ENCODE measurements around the gene WNT8A. TPM values are rescaled to one million over a fixed set of nuclear protein-coding genes. Genes with fewer than 3 reads are reported as not detected.

The WNT8A gene
- total RNA-seq, 1 donor from 2014 or later: not detected

DNA sequence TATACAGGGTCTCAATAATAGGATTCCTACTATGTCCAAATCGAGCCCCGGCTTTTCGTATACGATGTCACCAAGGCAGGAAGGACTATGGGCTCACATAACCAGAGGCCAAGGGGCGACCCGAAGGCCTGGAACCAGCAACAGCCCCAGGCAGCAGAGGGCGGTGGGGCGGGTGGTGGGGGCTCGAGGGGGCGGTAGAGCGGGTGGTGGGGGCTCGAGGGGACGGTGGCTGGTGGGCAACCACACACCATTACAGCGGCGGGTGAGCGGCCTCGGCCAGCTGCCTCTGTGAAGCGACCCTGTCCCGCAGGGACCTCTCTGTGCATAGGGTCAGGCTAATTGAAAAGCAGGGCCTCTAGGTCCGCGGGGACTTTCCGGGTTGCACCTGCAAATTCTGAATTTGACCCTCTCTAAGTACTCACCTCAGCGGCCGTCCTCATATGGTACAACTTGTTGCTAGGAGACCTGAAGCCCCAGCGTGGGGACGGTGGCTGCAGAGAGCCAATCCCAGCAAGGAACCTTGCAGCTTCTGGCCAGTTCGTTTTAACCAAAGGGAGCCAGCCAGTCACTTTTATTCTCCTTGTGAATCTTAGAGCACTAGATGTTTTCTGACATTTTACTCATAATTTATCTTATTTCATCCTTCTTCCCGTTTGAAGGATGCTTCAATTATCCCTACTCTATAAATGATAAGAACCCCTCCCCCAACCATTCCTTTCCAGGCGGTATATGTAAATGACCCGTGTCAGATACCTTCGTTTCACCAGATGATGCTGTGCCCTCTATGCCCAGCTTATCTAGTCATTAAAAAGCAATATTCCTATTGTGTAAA lies 55.3 kb downstream of the WNT8A start, which contains the start of gene NME5:
Gene NME5, minus strand, starts transcription at position 480 of the 832 bp plus-strand sequence. CDS start 648 bp downstream, outside the sequence.
- DNase-seq (ENCODE audit: low read depth, low spot score): peak; percentile 62
- H3K4me1 Mint-ChIP-seq: peaks cover 12% of the 10 kb centered on the region
- TF ChIP-seq, protein P1, sequence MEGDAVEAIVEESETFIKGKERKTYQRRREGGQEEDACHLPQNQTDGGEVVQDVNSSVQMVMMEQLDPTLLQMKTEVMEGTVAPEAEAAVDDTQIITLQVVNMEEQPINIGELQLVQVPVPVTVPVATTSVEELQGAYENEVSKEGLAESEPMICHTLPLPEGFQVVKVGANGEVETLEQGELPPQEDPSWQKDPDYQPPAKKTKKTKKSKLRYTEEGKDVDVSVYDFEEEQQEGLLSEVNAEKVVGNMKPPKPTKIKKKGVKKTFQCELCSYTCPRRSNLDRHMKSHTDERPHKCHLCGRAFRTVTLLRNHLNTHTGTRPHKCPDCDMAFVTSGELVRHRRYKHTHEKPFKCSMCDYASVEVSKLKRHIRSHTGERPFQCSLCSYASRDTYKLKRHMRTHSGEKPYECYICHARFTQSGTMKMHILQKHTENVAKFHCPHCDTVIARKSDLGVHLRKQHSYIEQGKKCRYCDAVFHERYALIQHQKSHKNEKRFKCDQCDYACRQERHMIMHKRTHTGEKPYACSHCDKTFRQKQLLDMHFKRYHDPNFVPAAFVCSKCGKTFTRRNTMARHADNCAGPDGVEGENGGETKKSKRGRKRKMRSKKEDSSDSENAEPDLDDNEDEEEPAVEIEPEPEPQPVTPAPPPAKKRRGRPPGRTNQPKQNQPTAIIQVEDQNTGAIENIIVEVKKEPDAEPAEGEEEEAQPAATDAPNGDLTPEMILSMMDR (conservative IDR thresholded peaks at IDR 0.05): no peak
- no peaks in the 10 kb centered on the region for H3K36me3 Mint-ChIP-seq (ENCODE audit: low read depth)
- peak within 1 kb of the TSS; percentile 94 for H3K4me3 Mint-ChIP-seq
- H3K27ac Mint-ChIP-seq (ENCODE audit: unreplicated experiment): peak within 1 kb of the TSS; percentile 50
- H3K27me3 Mint-ChIP-seq (ENCODE audit: low read depth): no peaks in the 10 kb centered on the region
- no peaks in the 10 kb centered on the region for H3K9me3 Mint-ChIP-seq

DNA sequence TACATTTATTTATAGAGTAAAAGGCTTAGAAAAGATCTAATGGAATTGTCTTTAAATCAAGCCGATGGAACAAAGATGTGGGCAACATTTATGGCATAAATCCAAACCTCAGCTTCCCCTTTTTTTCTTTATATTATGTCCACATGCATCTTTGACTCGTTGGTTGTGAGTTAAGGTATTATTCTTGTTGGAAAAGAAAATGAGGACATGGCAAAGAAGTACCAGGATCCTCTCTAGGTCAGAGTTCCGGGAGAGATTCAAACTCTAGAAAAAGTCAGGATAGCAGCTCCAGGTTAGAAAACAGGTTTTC lies 55.9 kb downstream of the WNT8A start:
- peaks cover 12% of the 10 kb centered on the region for H3K4me1 Mint-ChIP-seq
- H3K27me3 Mint-ChIP-seq (ENCODE audit: low read depth): no peaks in the 10 kb centered on the region
- H3K27ac Mint-ChIP-seq (ENCODE audit: unreplicated experiment): no peak overlapping the region
- H3K9me3 Mint-ChIP-seq: no peaks in the 10 kb centered on the region
- H3K36me3 Mint-ChIP-seq (ENCODE audit: low read depth): no peaks in the 10 kb centered on the region
- peak overlapping the region; percentile 94 for H3K4me3 Mint-ChIP-seq
- DNase-seq (ENCODE audit: low read depth, low spot score): no peak
- TF ChIP-seq, protein P1 (conservative IDR thresholded peaks at IDR 0.05): no peak

DNA sequence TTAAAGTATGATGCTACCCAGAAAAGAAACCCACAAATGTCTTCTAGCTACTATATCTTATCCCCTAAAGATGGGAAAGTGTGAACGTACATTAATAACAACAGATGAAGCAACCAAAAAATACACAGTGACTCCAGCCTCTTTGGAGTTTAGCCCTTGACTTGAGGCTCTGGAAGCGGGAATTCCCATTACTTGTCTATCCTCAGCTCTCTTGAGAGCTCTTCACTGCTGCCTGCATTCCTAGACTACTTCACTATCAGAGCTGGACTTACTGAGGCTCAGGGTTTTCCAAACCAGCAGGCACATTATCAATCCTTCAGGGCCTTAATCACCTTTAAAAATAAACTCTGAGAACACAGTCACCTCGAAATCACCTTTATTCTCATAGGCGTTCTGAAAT lies 56.4 kb downstream of the WNT8A start:
- H3K4me3 Mint-ChIP-seq: peak overlapping the region; percentile 51
- H3K36me3 Mint-ChIP-seq (ENCODE audit: low read depth): no peaks in the 10 kb centered on the region
- no peak for DNase-seq (ENCODE audit: low read depth, low spot score)

More for the DNA sequence above, 56.4 kb downstream of the WNT8A start:
- Mint-ChIP-seq H3K9me3 (no peaks in the 10 kb centered on the region), H3K27me3 (ENCODE audit: low read depth) (no peaks in the 10 kb centered on the region), H3K27ac (ENCODE audit: unreplicated experiment) (no peak overlapping the region), H3K4me1 (peaks cover 12% of the 10 kb centered on the region)
- TF ChIP-seq, protein P1 (conservative IDR thresholded peaks at IDR 0.05): no peak

Other genes starting within 250 kb of the WNT8A start
- gene MYOT, start 216.2 kb upstream of the WNT8A start, total RNA-seq: not detected in 2 replicates
- gene PKD2L2, start 194.6 kb upstream of the WNT8A start, total RNA-seq: not detected in 2 replicates
- 47.1 and 49.1 TPM in 2 replicates for gene FAM13B, start 51.0 kb upstream of the WNT8A start, total RNA-seq
- 6.3 and 8.4 TPM in 2 replicates for gene NME5, start 55.4 kb downstream of the WNT8A start, total RNA-seq
- 101 and 108 TPM in 2 replicates for gene BRD8, start 94.6 kb downstream of the WNT8A start, total RNA-seq
- 76.9 and 77.6 TPM in 2 replicates for gene KIF20A, start 95.1 kb downstream of the WNT8A start, total RNA-seq
- gene CDC23, start 129.3 kb downstream of the WNT8A start, total RNA-seq: 55.0 and 56.9 TPM in 2 replicates
- gene GFRA3, start 190.6 kb downstream of the WNT8A start, total RNA-seq: 8.5 and 9.7 TPM in 2 replicates
- 22.5 and 22.7 TPM in 2 replicates for gene CDC25C, start 247.8 kb downstream of the WNT8A start, total RNA-seq

All from neural crest cell (in vitro differentiated cells).